Thymus (tissue), 11 donors: ENCODE results near the gene CDH23. TPM values are rescaled to one million over a fixed set of nuclear protein-coding genes. Genes with fewer than 3 reads are reported as not detected.
A peak's percentile ranks its signal among the peaks of the same experiment; 100 is the strongest.

Source experiments
- DNase-seq, 9 donors: peaks; one replicate each; pipeline ENCODE4 v3.0.0-alpha.2; 2013; ENCODE audit warnings: low spot score in 9 of 9, low read depth in 6 of 9, missing footprints in 1 of 9
- H3K27ac ChIP-seq, 2 donors: one replicate each; pipeline ENCODE4 v1.5.1; 2013; ENCODE audit warnings: control low read depth in 1 of 2, low read depth in 1 of 2, low read length in 1 of 2, mild to moderate bottlenecking in 1 of 2, moderate library complexity in 1 of 2
- H3K27me3 ChIP-seq, 2 donors: one replicate each; pipeline ENCODE4 v1.5.1; 2013; ENCODE audit warnings: low read length in 1 of 2; ENCODE audit not compliant: control insufficient read depth in 2 of 2, insufficient read depth in 1 of 2
- H3K36me3 ChIP-seq, 2 donors: one replicate each; pipeline ENCODE4 v1.5.1; 2013; ENCODE audit warnings: low read length in 1 of 2, mild to moderate bottlenecking in 1 of 2, moderate library complexity in 1 of 2; ENCODE audit not compliant: control insufficient read depth in 2 of 2, insufficient read depth in 2 of 2
- H3K4me1 ChIP-seq, 2 donors: one replicate each; pipeline ENCODE4 v1.5.1; 2013; ENCODE audit warnings: low read length in 2 of 2; ENCODE audit not compliant: control insufficient read depth in 2 of 2, insufficient read depth in 2 of 2
- H3K4me3 ChIP-seq, 2 donors: one replicate each; pipeline ENCODE4 v1.5.1; 2013; ENCODE audit warnings: low read length in 2 of 2, control low read depth in 1 of 2, mild to moderate bottlenecking in 1 of 2
- H3K9me3 ChIP-seq, 2 donors: one replicate each; pipeline ENCODE4 v1.5.1; 2013; ENCODE audit warnings: low read length in 1 of 2, mild to moderate bottlenecking in 1 of 2; ENCODE audit not compliant: control insufficient read depth in 2 of 2, insufficient read depth in 1 of 2
- WGBS: extraction: QIAGEN DNeasy Blood & Tissue Kit; methylation state at CpG from one replicate; pipeline ENCODE4 v1.1.7; 2013; 5-methylcytosine and 5-hydroxymethylcytosine counted together
- polyA plus RNA-seq: library from polyadenylated mRNA; stranded (reverse); fragments of 200-250 nt; gene quantifications from one replicate; pipeline ENCODE4 v1.2.3, GENCODE V29; 2013
- total RNA-seq: library from RNA; stranded (reverse); fragments of 120-200 nt; gene quantifications from one replicate; pipeline ENCODE4 v1.2.4, GENCODE V29; 2013
- donor health status: healthy.

CDH23 gene
- total and polyA plus RNA-seq, 2 donors = 9.1 TPM

GRCh38 chr10:71835671-71836595 lies 439.2 kb downstream of the CDH23 start:
- no peaks in the 10 kb centered on the region for H3K27me3 ChIP-seq
- WGBS = 90% methylated on average over 11 of the region's 11 CpGs
- no peak overlapping the region for H3K4me3 ChIP-seq
- DNase-seq = no peak
- peak overlapping the region in 1 of 2 donors; percentile 64 for H3K27ac ChIP-seq
- H3K4me1 ChIP-seq = peaks cover 32 to 61% of the 10 kb centered on the region in 2 donors
- peaks cover 40 to 49% of the 10 kb centered on the region in 2 donors for H3K36me3 ChIP-seq
- H3K9me3 ChIP-seq = no peaks in the 10 kb centered on the region

- Histone ChIP-seq H3K4me1 (peaks cover 37 to 67% of the 10 kb centered on the region in 2 donors), H3K27ac (peak overlapping the region in 1 of 2 donors; percentile 77)
- 89% methylated on average over 4 of the region's 4 CpGs for WGBS
Measured at GRCh38 chr10:71836596-71836974, 439.9 kb downstream of the CDH23 start.

GRCh38 chr10:71837098-71837827 lies 440.5 kb downstream of the CDH23 start:
- Histone ChIP-seq H3K36me3 (peaks cover 27 to 39% of the 10 kb centered on the region in 2 donors), H3K9me3 (no peaks in the 10 kb centered on the region), H3K27me3 (no peaks in the 10 kb centered on the region), H3K27ac (peak overlapping the region; percentile 11 to 77), H3K4me1 (peaks cover 37 to 73% of the 10 kb centered on the region in 2 donors), H3K4me3 (no peak overlapping the region)
- DNase-seq = peak in 5 of 9 donors; percentile 40 to 74 (median 60)
- 63% methylated on average over 17 of the region's 17 CpGs for WGBS

More at GRCh38 chr10:71836596-71836974, 439.9 kb downstream of the CDH23 start:
- Histone ChIP-seq H3K36me3 (peaks cover 34 to 42% of the 10 kb centered on the region in 2 donors), H3K9me3 (no peaks in the 10 kb centered on the region), H3K4me3 (no peak overlapping the region), H3K27me3 (no peaks in the 10 kb centered on the region)
- no peak for DNase-seq

- peaks cover 17 to 30% of the 10 kb centered on the region in 2 donors for H3K36me3 ChIP-seq
- H3K27ac ChIP-seq = peak overlapping the region in 1 of 2 donors; percentile 77
- no peak overlapping the region for H3K4me3 ChIP-seq
- H3K27me3 ChIP-seq = no peaks in the 10 kb centered on the region
- no peaks in the 10 kb centered on the region for H3K9me3 ChIP-seq
- H3K4me1 ChIP-seq = peaks cover 45 to 82% of the 10 kb centered on the region in 2 donors
- WGBS = 83% methylated on average over 14 of the region's 14 CpGs
- no peak for DNase-seq
Measured at GRCh38 chr10:71838264-71839211, 441.8 kb downstream of the CDH23 start.

GRCh38 chr10:71840177-71840957 lies 443.6 kb downstream of the CDH23 start:
- no peaks in the 10 kb centered on the region for H3K9me3 ChIP-seq
- DNase-seq = peak in 4 of 9 donors; percentile 49 to 70 (median 51)
- 75% methylated on average over 6 of the region's 6 CpGs for WGBS
- H3K4me3 ChIP-seq = no peak overlapping the region
- H3K27me3 ChIP-seq = no peaks in the 10 kb centered on the region
- H3K27ac ChIP-seq = peak overlapping the region in 1 of 2 donors; percentile 27
- H3K36me3 ChIP-seq = peaks cover 8 to 23% of the 10 kb centered on the region in 2 donors
- peaks cover 51 to 87% of the 10 kb centered on the region in 2 donors for H3K4me1 ChIP-seq

- no peak for DNase-seq
- H3K4me1 ChIP-seq = peaks cover 57 to 89% of the 10 kb centered on the region in 2 donors
- no peaks in the 10 kb centered on the region for H3K27me3 ChIP-seq
- no peaks in the 10 kb centered on the region for H3K9me3 ChIP-seq
- H3K36me3 ChIP-seq = peaks cover 8 to 22% of the 10 kb centered on the region in 2 donors
- 91% methylated on average over 4 of the region's 4 CpGs for WGBS
- no peak overlapping the region for H3K4me3 ChIP-seq
- no peak overlapping the region for H3K27ac ChIP-seq
Measured at GRCh38 chr10:71840958-71841335, 444.2 kb downstream of the CDH23 start.

GRCh38 chr10:71842422-71842821 lies 445.7 kb downstream of the CDH23 start:
- Histone ChIP-seq H3K4me1 (peaks cover 59 to 89% of the 10 kb centered on the region in 2 donors), H3K4me3 (no peak overlapping the region), H3K9me3 (no peaks in the 10 kb centered on the region), H3K36me3 (peaks cover 8 to 18% of the 10 kb centered on the region in 2 donors), H3K27ac (no peak overlapping the region), H3K27me3 (no peaks in the 10 kb centered on the region)
- DNase-seq = no peak
- 70% methylated on average over 2 of the region's 2 CpGs for WGBS
